HepG2 (cell line): ENCODE data around the gene NYAP1. TPM values are rescaled to one million over a fixed set of nuclear protein-coding genes. Genes with fewer than 3 reads are reported as not detected.

Experiments
- GTF3A ChIP-seq: sonication (generic); formaldehyde crosslinking; conservative IDR thresholded peaks from 2 replicates; pipeline ENCODE4 v1.4.0; 2020; ENCODE audit warnings: mild to moderate bottlenecking, missing genetic modification reagents
- MIXL1 ChIP-seq: IDR thresholded peaks from 2 replicates; pipeline ENCODE4 v1.6.1; 2016
- RELA ChIP-seq: sonication (generic); formaldehyde crosslinking; IDR thresholded peaks from 2 replicates; pipeline ENCODE4 v1.4.0; 2020; ENCODE audit warnings: missing genetic modification reagents
- SALL2 ChIP-seq: sonication (generic); formaldehyde crosslinking; IDR thresholded peaks from 2 replicates; pipeline ENCODE4 v1.8.1; 2023; ENCODE audit warnings: mild to moderate bottlenecking, missing genetic modification reagents, inconsistent platforms
- TEAD3 ChIP-seq: optimal IDR thresholded peaks from 2 replicates; pipeline ENCODE3; 2016; ENCODE audit warnings: borderline replicate concordance
- THAP11 ChIP-seq: IDR thresholded peaks from 2 replicates; pipeline ENCODE4 v1.6.1; 2016; ENCODE audit warnings: missing biosample characterization, missing genetic modification reagents
- TOE1 ChIP-seq: sonication (generic); formaldehyde crosslinking; IDR thresholded peaks from 2 replicates; pipeline ENCODE4 v1.4.0; 2020; ENCODE audit warnings: mild to moderate bottlenecking, missing genetic modification reagents
- ZFP36L1 ChIP-seq: sonication (generic); formaldehyde crosslinking; IDR thresholded peaks from 2 replicates; pipeline ENCODE4 v1.8.0; 2022; ENCODE audit warnings: mild to moderate bottlenecking, missing genetic modification reagents, moderate library complexity
- ZNF12 ChIP-seq: sonication (generic); formaldehyde crosslinking; IDR thresholded peaks from 2 replicates; pipeline ENCODE4 v1.5.0; 2020; ENCODE audit warnings: missing genetic modification reagents
- ZNF251 ChIP-seq: sonication (generic); formaldehyde crosslinking; IDR thresholded peaks from 2 replicates; pipeline ENCODE4 v1.9.0; 2021; ENCODE audit warnings: mild to moderate bottlenecking, missing genetic modification reagents
- ZNF557 ChIP-seq: sonication (generic); formaldehyde crosslinking; IDR thresholded peaks from 2 replicates; pipeline ENCODE4 v1.4.0; 2020; ENCODE audit warnings: missing genetic modification reagents
- ZNF7 ChIP-seq: IDR thresholded peaks from 2 replicates; pipeline ENCODE4 v1.6.1; 2016; ENCODE audit warnings: missing biosample characterization, missing genetic modification reagents
- ZNF713 ChIP-seq: sonication (generic); formaldehyde crosslinking; IDR thresholded peaks from 2 replicates; pipeline ENCODE4 v1.4.0; 2020; ENCODE audit warnings: mild to moderate bottlenecking, missing genetic modification reagents
- ZNF772 ChIP-seq: sonication (generic); formaldehyde crosslinking; IDR thresholded peaks from 2 replicates; pipeline ENCODE4 v1.5.0; 2020; ENCODE audit warnings: mild to moderate bottlenecking, missing genetic modification reagents
- polyA plus RNA-seq, 8 experiments: library from polyadenylated mRNA; depleted of rRNA in 3 of 8; stranded (reverse) in 7 of 8; unstranded in 1 of 8; fragments of >200 nt; fragmentation: Illumina TruSeq in 4 of 8; extraction: Trizol in 4 of 8; gene quantifications; 2 replicates each; pipeline versions ENCODE4 v1.2.1 to v1.2.3, GENCODE V29; 2011 to 2016; ENCODE audit warnings: low read depth in 4 of 8, missing spikeins in 1 of 8, mixed read lengths in 1 of 8; ENCODE audit not compliant: insufficient read depth in 1 of 8
- total RNA-seq, 5 experiments: library from RNA; depleted of rRNA; stranded (reverse); fragments of >200 nt; fragmentation: Illumina TruSeq; extraction: Trizol; gene quantifications; 2 replicates each; pipeline ENCODE4 v1.2.3, GENCODE V29; 2016; ENCODE audit warnings: low read depth in 1 of 5
- TF ChIP-seq, protein P1 (sequence below): sonication (generic); formaldehyde crosslinking; conservative IDR thresholded peaks from 2 replicates; pipeline ENCODE4 v1.4.0; 2020; ENCODE audit warnings: missing genetic modification reagents
- TF ChIP-seq, protein P2 (sequence below): sonication (generic); formaldehyde crosslinking; IDR thresholded peaks from 2 replicates; pipeline ENCODE4 v1.4.0; 2020; ENCODE audit warnings: missing genetic modification reagents
- TF ChIP-seq, protein P3 (sequence below): sonication (generic); formaldehyde crosslinking; IDR thresholded peaks from 2 replicates; pipeline ENCODE4 v1.4.0; 2020; ENCODE audit warnings: missing genetic modification reagents
- TF ChIP-seq, protein P4 (sequence below): sonication (generic); formaldehyde crosslinking; IDR thresholded peaks from 2 replicates; pipeline ENCODE4 v1.4.0; 2020; ENCODE audit warnings: missing genetic modification reagents, borderline replicate concordance
- TF ChIP-seq, protein P5 (sequence below): fragments of 450-650 bp; IDR thresholded peaks from 2 replicates; pipeline ENCODE4 v1.6.1; 2017; ENCODE audit warnings: mild to moderate bottlenecking

NYAP1 gene
- total and polyA plus RNA-seq, 2 of the 13 experiments (the other 11 are each of a cell fraction or from before 2014, with no cell fraction given): 0.15 to 0.46 TPM

DNA sequence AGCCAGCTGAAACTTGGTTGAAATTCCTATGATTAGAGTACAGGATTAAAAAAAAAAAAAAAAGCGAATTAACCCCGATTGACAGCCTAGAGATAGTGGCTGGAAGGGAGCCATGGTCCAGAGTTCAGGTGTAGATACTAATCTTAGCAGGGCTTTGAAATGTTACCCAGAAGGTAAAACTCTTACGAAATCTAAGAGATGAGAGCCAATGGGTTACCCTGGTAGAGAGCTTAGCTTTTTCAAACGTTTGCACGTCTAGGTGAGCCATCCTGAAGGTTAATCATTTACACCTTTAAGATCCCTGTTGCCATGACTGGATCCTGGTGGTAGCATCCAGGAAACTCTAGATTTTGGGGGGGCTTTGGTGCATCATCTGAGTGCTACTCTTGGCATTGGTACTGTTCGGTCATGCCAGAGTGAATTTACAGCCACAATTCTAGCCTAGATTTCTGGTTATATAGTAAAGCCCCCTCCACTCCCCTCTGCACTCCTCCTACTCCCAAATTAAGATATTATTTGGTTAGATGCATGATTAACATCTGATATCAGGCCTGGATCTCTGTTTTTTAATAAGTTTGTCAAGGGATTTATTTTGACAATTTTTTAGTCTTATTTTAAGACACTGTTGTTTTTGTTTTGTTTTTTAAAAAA, 56.5 kb downstream of the NYAP1 start (continued):
- TF ChIP-seq ZNF713 (CRISPR knock-in tag) (no peak), TEAD3 (peak; percentile 14), ZNF557 (no peak), MIXL1 (CRISPR knock-in tag) (peak; percentile 66; the same call in 1 of the 2 replicates), TOE1 (CRISPR knock-in tag) (no peak), ZNF12 (no peak), THAP11 (CRISPR knock-in tag) (peak; percentile 50), ZNF7 (CRISPR knock-in tag) (no peak), RELA (CRISPR knock-in tag) (0 out of 2 replicates have a peak, but pooled peaks have one; percentile 30), ZNF251 (CRISPR knock-in tag) (no peak), ZNF772 (CRISPR knock-in tag) (no peak), GTF3A (CRISPR knock-in tag) (no peak), ZFP36L1 (CRISPR knock-in tag) (peak; percentile 19; the same call in 1 of the 2 replicates), SALL2 (CRISPR knock-in tag) (no peak)
- TF ChIP-seq, protein P1, sequence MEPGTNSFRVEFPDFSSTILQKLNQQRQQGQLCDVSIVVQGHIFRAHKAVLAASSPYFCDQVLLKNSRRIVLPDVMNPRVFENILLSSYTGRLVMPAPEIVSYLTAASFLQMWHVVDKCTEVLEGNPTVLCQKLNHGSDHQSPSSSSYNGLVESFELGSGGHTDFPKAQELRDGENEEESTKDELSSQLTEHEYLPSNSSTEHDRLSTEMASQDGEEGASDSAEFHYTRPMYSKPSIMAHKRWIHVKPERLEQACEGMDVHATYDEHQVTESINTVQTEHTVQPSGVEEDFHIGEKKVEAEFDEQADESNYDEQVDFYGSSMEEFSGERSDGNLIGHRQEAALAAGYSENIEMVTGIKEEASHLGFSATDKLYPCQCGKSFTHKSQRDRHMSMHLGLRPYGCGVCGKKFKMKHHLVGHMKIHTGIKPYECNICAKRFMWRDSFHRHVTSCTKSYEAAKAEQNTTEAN (CRISPR knock-in tag): no peak; the same call in 1 of the 2 replicates
- TF ChIP-seq, protein P2, sequence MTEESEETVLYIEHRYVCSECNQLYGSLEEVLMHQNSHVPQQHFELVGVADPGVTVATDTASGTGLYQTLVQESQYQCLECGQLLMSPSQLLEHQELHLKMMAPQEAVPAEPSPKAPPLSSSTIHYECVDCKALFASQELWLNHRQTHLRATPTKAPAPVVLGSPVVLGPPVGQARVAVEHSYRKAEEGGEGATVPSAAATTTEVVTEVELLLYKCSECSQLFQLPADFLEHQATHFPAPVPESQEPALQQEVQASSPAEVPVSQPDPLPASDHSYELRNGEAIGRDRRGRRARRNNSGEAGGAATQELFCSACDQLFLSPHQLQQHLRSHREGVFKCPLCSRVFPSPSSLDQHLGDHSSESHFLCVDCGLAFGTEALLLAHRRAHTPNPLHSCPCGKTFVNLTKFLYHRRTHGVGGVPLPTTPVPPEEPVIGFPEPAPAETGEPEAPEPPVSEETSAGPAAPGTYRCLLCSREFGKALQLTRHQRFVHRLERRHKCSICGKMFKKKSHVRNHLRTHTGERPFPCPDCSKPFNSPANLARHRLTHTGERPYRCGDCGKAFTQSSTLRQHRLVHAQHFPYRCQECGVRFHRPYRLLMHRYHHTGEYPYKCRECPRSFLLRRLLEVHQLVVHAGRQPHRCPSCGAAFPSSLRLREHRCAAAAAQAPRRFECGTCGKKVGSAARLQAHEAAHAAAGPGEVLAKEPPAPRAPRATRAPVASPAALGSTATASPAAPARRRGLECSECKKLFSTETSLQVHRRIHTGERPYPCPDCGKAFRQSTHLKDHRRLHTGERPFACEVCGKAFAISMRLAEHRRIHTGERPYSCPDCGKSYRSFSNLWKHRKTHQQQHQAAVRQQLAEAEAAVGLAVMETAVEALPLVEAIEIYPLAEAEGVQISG (CRISPR knock-in tag): 0 out of 2 replicates have a peak, but pooled peaks have one; percentile 15
- TF ChIP-seq, protein P3, sequence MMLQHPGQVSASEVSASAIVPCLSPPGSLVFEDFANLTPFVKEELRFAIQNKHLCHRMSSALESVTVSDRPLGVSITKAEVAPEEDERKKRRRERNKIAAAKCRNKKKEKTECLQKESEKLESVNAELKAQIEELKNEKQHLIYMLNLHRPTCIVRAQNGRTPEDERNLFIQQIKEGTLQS: no peak
- TF ChIP-seq, protein P4, sequence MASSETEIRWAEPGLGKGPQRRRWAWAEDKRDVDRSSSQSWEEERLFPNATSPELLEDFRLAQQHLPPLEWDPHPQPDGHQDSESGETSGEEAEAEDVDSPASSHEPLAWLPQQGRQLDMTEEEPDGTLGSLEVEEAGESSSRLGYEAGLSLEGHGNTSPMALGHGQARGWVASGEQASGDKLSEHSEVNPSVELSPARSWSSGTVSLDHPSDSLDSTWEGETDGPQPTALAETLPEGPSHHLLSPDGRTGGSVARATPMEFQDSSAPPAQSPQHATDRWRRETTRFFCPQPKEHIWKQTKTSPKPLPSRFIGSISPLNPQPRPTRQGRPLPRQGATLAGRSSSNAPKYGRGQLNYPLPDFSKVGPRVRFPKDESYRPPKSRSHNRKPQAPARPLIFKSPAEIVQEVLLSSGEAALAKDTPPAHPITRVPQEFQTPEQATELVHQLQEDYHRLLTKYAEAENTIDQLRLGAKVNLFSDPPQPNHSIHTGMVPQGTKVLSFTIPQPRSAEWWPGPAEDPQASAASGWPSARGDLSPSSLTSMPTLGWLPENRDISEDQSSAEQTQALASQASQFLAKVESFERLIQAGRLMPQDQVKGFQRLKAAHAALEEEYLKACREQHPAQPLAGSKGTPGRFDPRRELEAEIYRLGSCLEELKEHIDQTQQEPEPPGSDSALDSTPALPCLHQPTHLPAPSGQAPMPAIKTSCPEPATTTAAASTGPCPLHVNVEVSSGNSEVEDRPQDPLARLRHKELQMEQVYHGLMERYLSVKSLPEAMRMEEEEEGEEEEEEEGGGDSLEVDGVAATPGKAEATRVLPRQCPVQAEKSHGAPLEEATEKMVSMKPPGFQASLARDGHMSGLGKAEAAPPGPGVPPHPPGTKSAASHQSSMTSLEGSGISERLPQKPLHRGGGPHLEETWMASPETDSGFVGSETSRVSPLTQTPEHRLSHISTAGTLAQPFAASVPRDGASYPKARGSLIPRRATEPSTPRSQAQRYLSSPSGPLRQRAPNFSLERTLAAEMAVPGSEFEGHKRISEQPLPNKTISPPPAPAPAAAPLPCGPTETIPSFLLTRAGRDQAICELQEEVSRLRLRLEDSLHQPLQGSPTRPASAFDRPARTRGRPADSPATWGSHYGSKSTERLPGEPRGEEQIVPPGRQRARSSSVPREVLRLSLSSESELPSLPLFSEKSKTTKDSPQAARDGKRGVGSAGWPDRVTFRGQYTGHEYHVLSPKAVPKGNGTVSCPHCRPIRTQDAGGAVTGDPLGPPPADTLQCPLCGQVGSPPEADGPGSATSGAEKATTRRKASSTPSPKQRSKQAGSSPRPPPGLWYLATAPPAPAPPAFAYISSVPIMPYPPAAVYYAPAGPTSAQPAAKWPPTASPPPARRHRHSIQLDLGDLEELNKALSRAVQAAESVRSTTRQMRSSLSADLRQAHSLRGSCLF (CRISPR knock-in tag): no peak
- TF ChIP-seq, protein P5, sequence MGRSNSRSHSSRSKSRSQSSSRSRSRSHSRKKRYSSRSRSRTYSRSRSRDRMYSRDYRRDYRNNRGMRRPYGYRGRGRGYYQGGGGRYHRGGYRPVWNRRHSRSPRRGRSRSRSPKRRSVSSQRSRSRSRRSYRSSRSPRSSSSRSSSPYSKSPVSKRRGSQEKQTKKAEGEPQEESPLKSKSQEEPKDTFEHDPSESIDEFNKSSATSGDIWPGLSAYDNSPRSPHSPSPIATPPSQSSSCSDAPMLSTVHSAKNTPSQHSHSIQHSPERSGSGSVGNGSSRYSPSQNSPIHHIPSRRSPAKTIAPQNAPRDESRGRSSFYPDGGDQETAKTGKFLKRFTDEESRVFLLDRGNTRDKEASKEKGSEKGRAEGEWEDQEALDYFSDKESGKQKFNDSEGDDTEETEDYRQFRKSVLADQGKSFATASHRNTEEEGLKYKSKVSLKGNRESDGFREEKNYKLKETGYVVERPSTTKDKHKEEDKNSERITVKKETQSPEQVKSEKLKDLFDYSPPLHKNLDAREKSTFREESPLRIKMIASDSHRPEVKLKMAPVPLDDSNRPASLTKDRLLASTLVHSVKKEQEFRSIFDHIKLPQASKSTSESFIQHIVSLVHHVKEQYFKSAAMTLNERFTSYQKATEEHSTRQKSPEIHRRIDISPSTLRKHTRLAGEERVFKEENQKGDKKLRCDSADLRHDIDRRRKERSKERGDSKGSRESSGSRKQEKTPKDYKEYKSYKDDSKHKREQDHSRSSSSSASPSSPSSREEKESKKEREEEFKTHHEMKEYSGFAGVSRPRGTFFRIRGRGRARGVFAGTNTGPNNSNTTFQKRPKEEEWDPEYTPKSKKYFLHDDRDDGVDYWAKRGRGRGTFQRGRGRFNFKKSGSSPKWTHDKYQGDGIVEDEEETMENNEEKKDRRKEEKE: no peak
